Tibial artery (tissue), 4 donors: ENCODE results near the gene SLC7A6.

Source experiments
- DNase-seq, 2 donors: peaks; one replicate each; pipeline ENCODE4 v3.0.0-alpha.2; 2019
- H3K27ac ChIP-seq, 2 donors: fragments of 200-600 bp; sonication (generic) in 1 of 2; 1 replicate in 1 of 2; 2 replicates in 1 of 2; pipeline ENCODE4 v1.5.1; 2018 to 2019; ENCODE audit warnings: mild to moderate bottlenecking in 1 of 2
- H3K27me3 ChIP-seq, 2 donors: fragments of 200-600 bp; sonication (generic) in 1 of 2; one replicate each; pipeline versions ENCODE4 v1.5.1 to v1.6.0; 2016 to 2019
- H3K36me3 ChIP-seq, 3 donors: fragments of 200-600 bp; sonication (generic) in 2 of 3; one replicate each; pipeline ENCODE4 v1.5.1; 2016 to 2019; ENCODE audit warnings: mild to moderate bottlenecking in 2 of 3
- H3K4me1 ChIP-seq, 4 donors: fragments of 200-600 bp; sonication (generic) in 2 of 4; 1 replicate in 3 of 4; 2 replicates in 1 of 4; pipeline ENCODE4 v1.5.1; 2016 to 2019
- H3K4me3 ChIP-seq, 2 donors: fragments of 200-600 bp; sonication (generic) in 1 of 2; 1 replicate in 1 of 2; 2 replicates in 1 of 2; pipeline ENCODE4 v1.5.1; 2018 to 2019; ENCODE audit warnings: mild to moderate bottlenecking in 2 of 2
- H3K9me3 ChIP-seq, 3 donors: fragments of 200-600 bp; sonication (generic) in 1 of 3; one replicate each; pipeline ENCODE4 v1.5.1; 2016 to 2019
- CTCF ChIP-seq, 2 experiments: fragments of 200-600 bp in 1 of 2; fragments of 450-650 bp in 1 of 2; IDR thresholded peaks; one replicate each; pipeline ENCODE4 v1.5.1; 2017 to 2019; ENCODE audit warnings: antibody characterized with exemption in 2 of 2, mild to moderate bottlenecking in 1 of 2, moderate library complexity in 1 of 2
- intact Hi-C: fragments of 100-400 bp; cut with DNase I; formaldehyde crosslinking; loops from one replicate; pipeline ENCODE4 v1.15.0; 2023; ENCODE audit warnings: low total_unique reads

Gene SLC7A6

GRCh38 chr16:68347605-68348004, 83.3 kb downstream of the SLC7A6 start:
- no peak overlapping the region for H3K27ac ChIP-seq
- H3K36me3 ChIP-seq, result peaks cover 55 to 91% (median 84%) of the 10 kb centered on the region in 3 donors
- DNase-seq, result no peak
- no peak overlapping the region for H3K4me3 ChIP-seq
- intact Hi-C loops, result no loop called here
- no peaks in the 10 kb centered on the region for H3K4me1 ChIP-seq
- no peak for TF ChIP-seq CTCF (IDR thresholded peaks at IDR 0.05)
- no peaks in the 10 kb centered on the region for H3K27me3 ChIP-seq
- no peaks in the 10 kb centered on the region for H3K9me3 ChIP-seq

- Histone ChIP-seq H3K27me3 (no peaks in the 10 kb centered on the region), H3K4me3 (no peak overlapping the region), H3K27ac (no peak overlapping the region), H3K36me3 (peaks cover 60 to 91% (median 88%) of the 10 kb centered on the region in 3 donors), H3K4me1 (no peaks in the 10 kb centered on the region), H3K9me3 (no peaks in the 10 kb centered on the region)
- TF ChIP-seq CTCF (IDR thresholded peaks at IDR 0.05), result no peak
- no peak for DNase-seq
- intact Hi-C loops, result no loop called here
Observed at GRCh38 chr16:68348639-68349445, 84.5 kb downstream of the SLC7A6 start.

- no peak overlapping the region for H3K27ac ChIP-seq
- H3K36me3 ChIP-seq, result peaks cover 69 to 100% (median 98%) of the 10 kb centered on the region in 3 donors
- intact Hi-C loops, result no loop called here
- TF ChIP-seq CTCF (IDR thresholded peaks at IDR 0.05), result no peak
- no peaks in the 10 kb centered on the region for H3K27me3 ChIP-seq
- no peak overlapping the region for H3K4me3 ChIP-seq
- H3K9me3 ChIP-seq, result no peaks in the 10 kb centered on the region
- DNase-seq, result no peak
- H3K4me1 ChIP-seq, result no peaks in the 10 kb centered on the region
Observed at GRCh38 chr16:68349838-68350410, 85.6 kb downstream of the SLC7A6 start.

- H3K27me3 ChIP-seq, result no peaks in the 10 kb centered on the region
- H3K4me1 ChIP-seq, result no peaks in the 10 kb centered on the region
- no peak overlapping the region for H3K27ac ChIP-seq
- H3K4me3 ChIP-seq, result no peak overlapping the region
- DNase-seq, result no peak
- H3K36me3 ChIP-seq, result peaks cover 68 to 100% (median 98%) of the 10 kb centered on the region in 3 donors
- intact Hi-C loops, result no loop called here
- TF ChIP-seq CTCF (IDR thresholded peaks at IDR 0.05), result no peak
- H3K9me3 ChIP-seq, result no peaks in the 10 kb centered on the region
Observed at GRCh38 chr16:68350813-68351350, 86.6 kb downstream of the SLC7A6 start.
